GM19455 (cell line): ENCODE data around the gene CAMK1D.

Source experiments
- ATAC-seq: cut with Tn5 transposase; IDR thresholded peaks from one replicate; pipeline ENCODE4 v1.9.1; 2021; ENCODE audit not compliant: unreplicated experiment

The CAMK1D gene

DNA sequence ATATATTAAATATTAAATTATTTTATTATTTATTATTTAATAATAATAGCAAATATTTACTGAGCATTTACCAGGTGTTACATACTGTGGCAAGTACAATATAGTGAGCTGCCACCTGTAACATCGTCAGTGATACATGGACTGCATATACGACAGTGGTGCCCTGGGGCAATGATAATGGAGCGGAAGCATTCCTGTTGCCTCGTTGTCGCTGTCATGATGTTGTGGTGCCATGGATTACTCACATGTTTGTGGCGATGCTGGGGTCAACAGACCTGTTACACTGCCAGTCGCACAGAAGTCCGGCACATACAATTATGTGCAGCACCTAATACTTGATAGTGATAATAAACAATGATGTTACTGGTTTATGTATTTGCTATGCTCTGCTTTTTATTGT lies 20.6 kb downstream of the CAMK1D start:
- ATAC-seq = no peak

DNA sequence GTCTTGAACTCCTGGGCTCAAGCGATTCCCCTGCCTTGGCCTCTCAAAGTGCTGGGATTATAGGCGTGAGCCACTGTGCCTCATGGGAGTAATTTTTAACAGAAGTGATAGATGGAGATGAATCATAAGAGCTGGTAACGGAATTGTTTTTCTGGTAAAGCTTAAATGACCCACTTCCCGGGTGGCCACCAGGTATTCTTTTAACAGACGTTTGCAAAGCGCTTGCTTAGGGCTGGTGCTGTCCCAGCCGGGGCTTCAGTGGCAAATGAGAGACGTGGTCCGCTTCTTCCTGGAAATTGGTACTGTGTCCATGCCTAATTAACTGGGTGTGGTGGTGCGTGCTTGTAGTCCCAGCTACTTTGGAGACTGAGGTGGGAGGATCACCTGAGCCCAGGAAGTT lies 23.5 kb downstream of the CAMK1D start:
- ATAC-seq = no peak

DNA sequence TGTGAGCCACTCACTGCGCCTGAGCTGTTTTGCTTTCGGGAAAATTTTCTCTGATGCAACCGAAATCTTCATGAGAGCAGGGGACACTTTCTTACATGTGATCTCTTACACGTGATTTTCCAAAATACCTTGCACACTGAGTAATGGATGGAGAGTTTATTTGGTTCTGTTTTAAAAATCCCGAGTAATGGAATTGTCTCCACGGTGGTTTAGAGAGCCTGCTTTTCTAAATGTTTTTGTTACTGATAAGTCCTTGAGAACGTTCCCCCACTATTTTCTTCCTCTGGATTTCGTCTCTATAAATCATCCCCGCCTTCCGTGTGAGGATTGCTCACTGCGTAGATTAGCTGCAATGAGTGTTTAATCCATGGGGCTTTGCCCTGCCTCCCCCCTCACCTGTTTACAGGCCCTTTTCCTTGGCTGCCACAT lies 25.7 kb downstream of the CAMK1D start:
- no peak for ATAC-seq

DNA sequence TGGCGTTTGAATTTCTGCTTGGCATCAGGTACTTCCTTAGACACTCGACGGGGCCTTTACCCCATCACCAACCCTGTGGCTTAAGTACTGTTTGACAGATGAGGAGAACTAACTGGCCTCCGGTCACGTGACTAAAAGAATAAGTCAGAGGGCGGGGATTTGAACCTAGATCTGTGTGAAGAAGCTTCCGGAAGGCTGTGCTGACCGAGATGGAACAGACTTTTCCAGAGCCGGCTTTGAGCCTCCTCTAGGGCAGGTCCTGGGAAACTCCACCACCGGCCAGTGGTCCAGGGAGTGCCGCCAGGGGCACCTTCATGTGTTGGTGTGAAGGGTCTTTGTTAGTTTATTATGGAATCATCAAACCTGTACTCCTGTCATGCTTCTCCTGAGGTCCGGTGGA lies 26.9 kb downstream of the CAMK1D start:
- no peak for ATAC-seq

DNA sequence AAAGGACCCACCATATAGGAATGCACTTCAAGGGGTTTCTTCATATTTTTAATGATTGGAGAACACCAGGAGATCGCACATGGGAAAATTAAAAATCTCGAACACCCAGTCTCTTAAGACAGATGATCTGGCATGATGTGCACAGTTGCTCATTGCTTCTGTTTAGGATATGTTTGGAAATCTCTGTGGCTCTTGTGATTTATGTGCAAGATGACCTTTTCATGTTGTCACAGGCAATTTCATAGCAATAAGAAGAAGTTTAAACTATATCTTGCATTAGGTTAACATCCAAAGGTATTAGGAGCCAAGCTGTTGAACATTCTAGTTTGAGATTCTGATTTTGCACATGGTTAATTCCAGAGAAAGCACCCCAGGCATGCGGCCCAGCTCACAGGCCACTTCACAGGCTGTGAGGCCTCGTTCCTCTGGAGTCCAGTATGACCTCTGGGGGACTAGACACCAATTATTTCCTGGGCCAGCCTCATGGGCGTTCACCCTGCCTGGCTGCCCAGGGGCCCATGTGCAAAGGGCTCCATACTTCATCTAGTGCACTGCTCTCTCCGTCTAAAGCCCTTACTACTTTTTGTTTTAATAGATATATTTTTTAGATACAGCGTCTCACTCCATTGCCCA lies 28.4 kb downstream of the CAMK1D start:
- ATAC-seq = no peak

DNA sequence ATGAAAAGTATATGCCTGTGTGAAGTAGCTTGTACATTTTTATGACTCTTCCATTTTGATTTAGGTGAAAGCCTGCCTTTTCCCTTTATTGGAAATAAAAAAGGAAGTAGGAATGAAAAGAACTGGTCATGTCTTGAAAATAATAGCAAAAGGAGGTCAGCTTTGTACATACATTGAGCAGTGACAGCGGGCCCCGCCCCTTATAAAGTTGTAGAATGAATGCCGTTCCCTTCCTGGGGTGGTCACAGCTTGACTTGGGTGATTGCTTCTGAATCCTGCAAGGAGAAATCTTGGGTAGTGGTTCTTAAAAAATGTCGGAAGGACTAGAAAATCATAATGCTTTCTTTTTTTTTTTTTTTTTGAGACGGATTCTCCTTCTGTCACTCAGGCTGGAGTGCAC lies 31.7 kb downstream of the CAMK1D start:
- ATAC-seq = no peak

DNA sequence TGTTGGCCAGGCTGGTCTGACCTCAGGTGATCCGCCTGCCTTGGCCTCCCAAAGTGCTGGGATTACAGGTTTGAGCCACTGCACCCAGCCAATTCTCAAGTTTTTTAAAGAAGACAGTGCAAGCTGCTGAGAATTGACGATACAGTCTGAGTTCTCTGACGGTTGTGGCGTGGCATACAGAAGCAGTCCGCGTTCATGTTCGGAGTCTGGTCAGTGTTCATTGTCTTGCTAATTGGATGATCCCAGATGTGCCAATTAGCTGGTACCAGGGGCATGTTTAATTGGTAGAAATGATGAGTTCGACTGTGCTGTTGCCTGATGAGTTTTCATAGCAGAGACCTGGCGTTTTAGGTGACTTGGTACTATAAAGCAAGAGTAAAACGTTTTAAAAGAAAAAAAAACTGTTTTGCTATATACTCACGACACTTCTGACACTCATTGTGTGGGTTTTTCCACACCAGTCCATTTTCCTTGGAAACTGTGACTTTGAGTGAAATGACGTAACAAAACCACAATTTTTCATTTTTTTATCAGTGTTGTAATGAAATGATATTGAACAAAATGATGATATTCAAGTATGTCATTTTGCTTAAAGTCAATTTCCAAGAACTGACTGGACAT lies 32.3 kb downstream of the CAMK1D start:
- ATAC-seq = no peak

DNA sequence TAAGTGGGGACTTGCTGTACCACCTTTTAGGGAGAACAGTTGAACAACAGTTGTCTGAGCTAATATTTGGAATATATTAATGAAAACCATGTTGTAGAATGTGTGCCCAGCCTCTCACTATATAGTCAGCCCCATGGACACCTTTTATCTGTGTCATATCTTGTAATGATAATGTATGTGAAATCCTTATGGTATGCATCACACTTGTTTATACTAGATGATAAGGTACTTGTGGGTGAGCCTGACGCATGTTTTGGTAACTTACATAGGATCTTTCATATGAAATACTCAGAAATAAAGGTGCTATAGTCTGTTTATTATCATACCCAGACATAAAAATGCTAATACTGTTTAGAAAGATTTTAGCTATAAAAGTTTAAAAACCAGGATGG lies 32.8 kb downstream of the CAMK1D start:
- ATAC-seq = no peak

DNA sequence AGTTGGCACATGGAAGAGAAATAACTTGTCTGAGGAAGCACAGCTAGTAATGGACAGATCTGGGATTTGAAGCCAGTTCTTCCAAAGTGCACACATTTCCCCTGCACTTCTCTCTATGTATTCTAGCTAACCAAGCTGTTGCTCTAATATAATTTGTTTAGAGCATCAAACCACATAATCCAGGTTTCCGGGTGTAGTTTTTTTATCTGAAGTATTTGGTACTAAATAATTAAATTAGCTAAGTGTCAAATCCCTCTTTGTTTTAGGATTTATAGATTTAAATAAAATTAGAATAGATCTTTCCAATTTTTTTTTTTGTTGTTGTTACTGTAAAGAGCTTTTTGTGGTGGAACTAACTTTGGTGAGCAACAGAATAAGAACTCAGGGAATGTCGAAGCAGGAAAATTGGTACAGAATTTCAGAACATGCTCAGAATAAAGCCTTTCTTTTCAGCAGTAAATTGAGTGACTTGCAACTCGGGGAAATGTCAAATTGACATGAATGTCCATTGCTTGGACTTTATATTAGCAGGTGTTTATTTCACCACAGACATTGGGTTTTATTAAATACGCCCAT lies 33.7 kb downstream of the CAMK1D start:
- ATAC-seq = no peak

DNA sequence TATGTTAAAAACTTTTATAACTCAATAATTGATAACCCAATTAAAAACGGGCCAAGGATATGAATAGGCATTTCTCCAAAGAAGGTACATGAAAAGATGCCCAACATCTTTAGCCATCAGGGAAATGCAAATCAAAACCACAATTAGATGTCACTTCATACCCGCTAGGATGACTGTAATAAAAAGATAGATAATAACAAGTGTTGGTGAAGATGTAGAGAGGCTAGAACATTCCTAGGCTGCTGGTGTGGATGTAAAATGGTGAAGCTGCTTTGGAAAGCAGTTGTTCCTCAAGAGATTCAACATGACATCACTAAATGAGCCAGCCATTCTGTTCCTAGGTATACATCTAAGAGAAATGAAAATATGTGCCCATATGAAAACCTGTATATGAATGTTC lies 35.6 kb downstream of the CAMK1D start:
- no peak for ATAC-seq

DNA sequence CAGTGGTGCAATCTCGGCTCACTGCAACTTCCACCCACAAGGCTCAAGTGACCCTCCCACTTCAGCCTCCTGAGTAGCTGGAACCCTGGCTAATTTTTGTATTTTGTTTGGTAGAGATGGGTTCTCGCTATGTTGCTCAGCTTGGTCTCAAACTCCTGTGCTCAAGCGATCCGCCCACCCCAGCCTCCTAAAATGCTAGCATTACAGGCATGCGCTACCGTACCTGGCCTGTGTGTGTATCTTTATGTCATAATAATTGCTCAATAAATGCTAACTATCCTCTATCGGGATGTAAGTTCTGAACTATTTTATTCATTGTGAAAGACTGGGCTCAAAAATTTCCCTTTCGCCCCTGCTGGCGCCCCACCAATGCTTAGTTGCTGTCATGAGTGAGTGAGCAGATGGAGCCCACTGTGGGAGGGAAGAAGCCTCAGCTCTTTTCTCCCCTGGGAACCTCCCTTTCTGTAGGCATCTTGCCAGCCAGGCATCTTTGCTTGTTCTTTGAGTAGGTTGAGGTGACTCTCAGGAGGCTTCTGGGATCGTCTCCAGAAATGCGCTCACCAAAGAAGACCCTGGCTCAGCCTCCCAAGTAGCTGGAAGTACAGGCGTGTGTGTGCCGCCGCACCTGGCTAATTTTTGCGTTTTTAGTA lies 38.3 kb downstream of the CAMK1D start:
- ATAC-seq = no peak

DNA sequence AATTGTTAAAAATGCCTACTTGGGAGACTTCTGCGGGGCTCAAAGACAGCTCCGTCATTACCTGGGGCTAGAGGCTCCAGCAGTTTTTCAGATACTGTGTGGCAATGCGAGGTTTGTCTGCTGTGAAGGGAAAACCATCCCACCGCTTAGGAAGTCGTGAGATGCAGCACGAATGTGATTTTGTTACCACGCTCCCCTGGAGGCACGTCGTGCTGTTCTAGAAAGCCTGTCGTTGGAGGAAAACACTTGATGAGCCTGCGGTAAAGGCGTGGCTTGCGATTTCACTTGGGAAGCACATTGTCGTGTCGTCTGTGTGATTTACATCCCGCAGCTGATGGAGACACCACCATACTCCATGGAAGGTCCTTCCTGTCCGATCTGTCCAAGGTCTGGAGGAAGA lies 39.3 kb downstream of the CAMK1D start:
- no peak for ATAC-seq

DNA sequence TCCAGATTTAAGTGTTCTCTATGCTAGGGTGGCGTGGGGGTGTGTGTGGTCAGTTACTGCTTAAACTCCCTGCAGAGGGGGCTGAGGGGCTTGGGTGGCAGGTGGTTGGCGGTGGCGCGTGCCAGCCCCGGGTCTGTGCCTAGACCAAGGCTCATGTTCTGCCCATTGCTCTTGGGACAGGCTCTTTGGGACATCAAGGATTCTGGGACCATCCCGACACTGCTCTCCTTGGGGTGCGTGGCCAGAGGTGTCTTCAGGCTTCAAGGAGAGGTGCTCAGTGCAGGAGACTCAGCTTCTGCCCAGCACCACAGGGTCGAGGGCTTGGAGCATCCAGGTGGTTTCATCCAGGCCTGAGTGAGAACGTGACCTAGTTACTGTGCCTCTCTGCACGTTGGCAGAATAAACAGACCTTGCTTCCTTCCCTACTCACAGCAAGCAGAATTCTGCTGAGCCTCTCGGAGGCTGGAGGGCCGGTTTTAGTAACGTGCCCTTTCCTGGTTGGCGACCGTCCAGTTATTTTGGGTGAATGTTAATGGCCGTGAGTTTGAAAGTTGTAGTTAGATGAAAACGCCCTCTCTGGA lies 39.9 kb downstream of the CAMK1D start:
- no peak for ATAC-seq

DNA sequence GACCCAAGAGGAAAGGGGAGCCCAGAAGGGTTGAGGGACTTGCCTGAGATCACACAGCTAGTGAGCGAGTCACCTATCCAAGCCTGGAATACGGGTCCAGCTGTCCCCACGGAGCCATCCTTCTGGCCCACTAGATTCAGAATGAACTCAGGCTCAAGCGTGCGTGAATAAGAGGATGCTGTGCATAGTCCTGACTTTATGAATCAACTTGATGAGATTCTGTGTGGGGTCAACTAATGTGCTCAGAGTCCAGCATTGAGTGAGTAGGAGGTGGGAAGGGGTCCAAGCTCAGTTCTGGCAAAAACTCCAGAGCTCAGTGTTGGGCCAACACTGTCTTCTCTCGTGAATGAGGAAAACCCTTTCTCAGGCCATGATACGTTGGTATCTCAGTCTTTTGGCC lies 41.4 kb downstream of the CAMK1D start:
- ATAC-seq = no peak

DNA sequence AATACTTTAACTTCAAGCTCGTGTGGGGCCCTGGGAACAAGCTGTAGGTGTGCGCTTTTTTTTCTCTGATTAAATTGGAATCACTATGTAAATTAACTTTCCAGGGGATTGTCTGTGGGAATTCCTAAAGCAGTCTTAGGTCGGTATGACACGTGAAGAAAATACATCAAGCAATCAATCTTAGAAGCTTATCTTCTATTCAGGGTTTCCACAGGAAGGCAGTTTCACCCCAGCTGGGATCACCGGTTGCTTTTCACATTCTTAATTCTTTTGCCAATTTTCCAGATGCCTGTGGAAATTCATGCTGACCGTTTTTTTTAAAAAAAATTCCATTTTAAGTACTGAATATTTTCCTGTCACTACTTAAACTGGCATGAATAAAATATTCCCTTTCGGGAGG lies 41.9 kb downstream of the CAMK1D start:
- no peak for ATAC-seq

DNA sequence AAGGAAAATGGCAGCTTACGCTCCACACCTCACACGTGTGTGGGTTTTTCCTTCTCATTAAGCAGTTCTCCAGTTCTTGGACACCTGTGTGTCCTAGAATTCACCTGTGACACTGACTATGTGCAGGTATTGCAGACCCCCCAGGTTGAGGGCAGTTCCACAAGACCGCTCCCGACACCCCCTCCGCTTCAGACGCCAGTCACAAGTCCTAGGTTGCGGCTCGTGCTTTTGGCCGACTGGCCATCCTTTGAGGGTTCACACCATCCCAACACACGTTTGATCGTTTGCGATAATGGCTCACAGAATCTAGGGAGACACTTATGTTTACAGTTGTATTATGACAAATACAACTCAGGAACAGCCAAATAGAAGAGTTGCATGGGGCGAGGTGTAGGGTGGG lies 44.5 kb downstream of the CAMK1D start:
- ATAC-seq = no peak

DNA sequence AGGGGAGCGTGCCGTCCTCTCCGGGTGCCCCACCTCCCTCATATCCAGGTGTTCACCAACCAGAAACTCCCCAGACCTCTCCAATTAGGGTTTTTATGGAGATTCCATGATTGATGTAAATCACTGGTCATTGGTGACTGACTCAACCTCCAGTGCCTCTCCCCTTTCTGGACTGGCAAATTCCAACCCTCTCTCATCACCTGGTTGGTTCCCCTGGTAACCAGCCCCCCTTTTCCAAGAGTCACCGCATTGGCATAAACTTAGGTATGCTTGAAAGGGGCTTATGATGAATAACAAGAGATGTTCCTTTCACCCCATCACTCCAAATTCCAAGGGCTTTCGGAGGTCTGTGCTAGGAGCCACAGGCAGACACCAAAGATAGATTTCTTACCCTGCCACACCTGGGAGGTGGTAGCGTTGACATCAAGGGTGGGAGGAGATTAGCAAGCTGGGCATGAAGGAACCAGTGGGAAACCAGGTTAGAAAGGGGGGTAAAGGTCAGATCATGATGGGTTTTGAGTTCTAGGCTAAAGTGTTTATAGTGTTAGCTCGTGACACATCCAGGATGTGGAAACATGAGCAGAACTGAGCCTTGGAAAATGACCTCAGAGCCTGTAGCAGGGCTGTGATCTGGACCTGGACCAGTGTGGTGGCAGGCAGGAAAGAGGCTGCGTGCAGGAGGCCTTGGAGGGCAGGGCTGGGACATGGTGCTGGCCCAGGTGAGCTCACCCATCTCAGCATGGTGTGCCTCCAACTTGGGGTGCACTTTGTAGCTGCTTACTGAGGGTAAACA lies 45.1 kb downstream of the CAMK1D start:
- no peak for ATAC-seq

DNA sequence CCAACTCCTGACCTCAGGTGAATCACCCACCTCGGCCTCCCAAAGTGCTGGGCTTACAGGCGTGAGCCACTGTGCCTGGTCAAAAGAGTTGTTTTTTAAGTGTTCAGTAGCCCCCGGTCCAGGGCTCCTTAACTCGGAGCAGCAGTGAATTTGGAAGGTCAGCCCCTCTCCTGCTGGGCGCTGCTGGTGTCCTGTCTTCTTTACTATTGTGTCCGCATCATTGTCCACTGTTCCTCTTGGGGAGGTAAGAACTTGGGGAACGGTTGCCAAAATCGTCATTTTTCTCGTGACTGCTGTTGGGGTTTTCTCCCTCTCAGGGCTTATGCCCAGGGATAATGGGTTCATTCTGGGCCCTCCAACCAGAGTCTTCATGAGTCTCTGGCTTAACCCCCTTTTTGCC lies 46.7 kb downstream of the CAMK1D start:
- no peak for ATAC-seq

DNA sequence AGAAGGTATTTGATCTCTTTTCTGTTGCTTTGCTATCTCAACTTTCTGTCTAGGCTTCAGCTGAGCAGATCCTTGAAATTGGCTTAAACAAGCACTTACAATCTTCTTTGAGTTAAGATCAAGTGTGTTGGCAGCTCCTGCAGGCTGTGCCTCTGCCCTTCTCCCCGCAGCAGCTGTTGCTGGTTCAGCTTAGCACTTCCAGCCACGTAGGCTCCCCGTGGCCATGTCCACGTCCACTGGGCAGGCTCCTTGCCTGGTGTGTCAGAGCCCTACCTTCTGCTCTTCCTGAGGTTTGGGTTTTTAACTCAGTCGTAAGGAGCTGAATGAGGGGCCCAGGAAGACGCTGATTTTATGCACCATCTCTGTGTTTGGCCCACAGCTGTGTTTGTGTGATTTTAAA lies 47.2 kb downstream of the CAMK1D start:
- no peak for ATAC-seq

DNA sequence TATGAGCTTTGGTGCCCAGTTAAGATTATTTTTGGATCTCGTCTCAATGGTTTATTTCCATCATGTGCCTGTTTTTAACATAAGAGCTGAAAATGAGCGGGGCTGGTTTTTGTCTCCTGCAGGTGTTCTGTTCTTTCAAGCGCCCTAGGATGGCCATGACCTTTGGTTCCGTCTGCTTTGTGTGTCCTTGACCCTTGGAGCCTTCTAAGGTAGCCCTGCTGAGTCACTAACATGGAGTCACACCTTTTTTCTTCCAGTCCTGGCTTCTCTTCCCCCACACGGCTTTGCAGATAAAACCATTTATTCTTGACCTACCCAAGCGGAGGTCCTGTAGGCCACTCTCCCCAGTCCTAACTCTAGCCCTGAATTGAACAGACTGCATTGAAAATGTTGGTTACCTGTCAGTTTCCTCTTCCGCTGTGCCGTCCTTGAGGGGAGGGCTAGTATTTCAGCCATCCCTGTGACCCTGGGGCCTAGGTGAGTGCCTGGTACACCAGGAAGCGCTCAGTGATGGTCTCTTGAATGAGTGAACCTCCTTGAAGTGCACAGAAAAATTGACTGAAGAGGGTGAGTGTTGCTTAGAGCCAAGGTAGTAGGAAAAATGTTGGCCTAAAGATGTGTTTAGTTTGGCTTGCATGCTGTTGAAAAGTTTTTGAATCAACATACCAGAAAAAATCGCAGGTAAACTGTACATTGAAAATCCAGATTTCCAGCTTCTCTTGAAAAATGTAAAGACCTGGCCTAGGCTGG lies 48.0 kb downstream of the CAMK1D start:
- no peak for ATAC-seq
